Ishikawa (cell line): ENCODE data around the gene BRCA1.

Experiments used
- CEBPB ChIP-seq: IDR thresholded peaks from 2 replicates; pipeline ENCODE4 v1.6.1; 2012
- YY1 ChIP-seq: IDR thresholded peaks from 2 replicates; pipeline ENCODE4 v1.6.1; 2012; ENCODE audit warnings: low read depth

GRCh38 chr17:43151880-43152456 lies 26.8 kb upstream of the BRCA1 start:
- TF ChIP-seq CEBPB (no peak), YY1 (no peak)
